H1 (cell line): Measurements from ENCODE around the gene PRR5. TPM values are rescaled to one million over a fixed set of nuclear protein-coding genes. Genes with fewer than 3 reads are reported as not detected.

Experiments
- CTCF ChIA-PET: fragments of 300-600 bp; sonication (Branson Sonifier 250); formaldehyde crosslinking; loops from one replicate; lab custom pipeline; 2021; ENCODE audit not compliant: partially characterized antibody; lab: Charles Lee
- POLR2A ChIA-PET: fragments of 300-600 bp; sonication (Branson Sonifier 250); formaldehyde crosslinking; loops from one replicate; lab custom pipeline; 2021; ENCODE audit warnings: inconsistent platforms; ENCODE audit not compliant: partially characterized antibody; lab: Charles Lee
- DNase-seq, 2 experiments: peaks; one replicate each; pipeline versions ENCODE4 v3.0.0 to v3.0.0-alpha.2; 2010 to 2022; ENCODE audit warnings: low spot score in 2 of 2, low read depth in 1 of 2, mixed read lengths in 1 of 2
- FAIRE-seq: peaks from 2 replicates; lab custom pipeline; 2011; peaks lifted over from hg19 to GRCh38; lab: Jason Lieb, UNC
- H2AFZ ChIP-seq: 2 replicates; pipeline ENCODE4 v1.8.1; 2012; ENCODE audit warnings: low read length, inconsistent platforms
- H2AK5ac ChIP-seq: 2 replicates; pipeline ENCODE4 v1.6.1; 2013; ENCODE audit warnings: low read depth, low read length
- H2BK120ac ChIP-seq: replicated peaks from 2 replicates; pipeline ENCODE3; 2013; ENCODE audit warnings: low read depth, low read length, inconsistent platforms
- H2BK12ac ChIP-seq: 2 replicates; pipeline ENCODE4 v1.6.1; 2013; ENCODE audit warnings: low read depth, low read length
- H2BK15ac ChIP-seq: 2 replicates; pipeline ENCODE4 v1.6.1; 2013; ENCODE audit warnings: low read length
- H2BK20ac ChIP-seq: 2 replicates; pipeline ENCODE4 v1.6.1; 2013; ENCODE audit warnings: low read length
- H2BK5ac ChIP-seq: 2 replicates; pipeline ENCODE4 v1.6.1; 2013; ENCODE audit warnings: low read depth, low read length
- H3K14ac ChIP-seq: 2 replicates; pipeline ENCODE4 v1.6.1; 2013; ENCODE audit warnings: inconsistent platforms; ENCODE audit not compliant: insufficient read length
- H3K18ac ChIP-seq: 2 replicates; pipeline ENCODE4 v1.6.1; 2013; ENCODE audit warnings: low read length; ENCODE audit errors: extremely low read depth
- H3K23ac ChIP-seq: 2 replicates; pipeline ENCODE4 v1.6.1; 2013; ENCODE audit warnings: inconsistent platforms; ENCODE audit not compliant: insufficient read length
- H3K23me2 ChIP-seq: 2 replicates; pipeline ENCODE4 v1.6.1; 2013; ENCODE audit warnings: low read depth, low read length
- H3K27ac ChIP-seq: 2 replicates; pipeline ENCODE4 v1.6.1; 2011; ENCODE audit warnings: low read depth, low read length, inconsistent platforms
- H3K27me3 ChIP-seq, 4 experiments: replicated peaks in 1 of 4; 1 replicate in 1 of 4; 2 replicates in 3 of 4; pipeline versions ENCODE4 v1.6.1 to v1.8.1; 2011 to 2013; ENCODE audit warnings: low read length in 3 of 4, mild to moderate bottlenecking in 3 of 4, inconsistent platforms in 2 of 4, mixed read lengths in 2 of 4, moderate library complexity in 1 of 4; ENCODE audit not compliant: control insufficient read depth in 3 of 4, insufficient read depth in 3 of 4; ENCODE audit errors: extremely low read depth in 1 of 4
- H3K36me3 ChIP-seq, 4 experiments: 2 replicates each; pipeline versions ENCODE4 v1.6.1 to v1.8.1; 2011 to 2013; ENCODE audit warnings: mild to moderate bottlenecking in 4 of 4, low read length in 3 of 4, moderate library complexity in 2 of 4, control low read depth in 1 of 4, inconsistent platforms in 1 of 4; ENCODE audit not compliant: insufficient read depth in 4 of 4, control insufficient read depth in 2 of 4
- H3K4ac ChIP-seq: replicated peaks from 2 replicates; pipeline ENCODE3; 2013; ENCODE audit warnings: low read length, low read depth, mixed read lengths, inconsistent platforms; ENCODE audit not compliant: insufficient read length
- H3K4me1 ChIP-seq, 4 experiments: replicated peaks in 1 of 4; 1 replicate in 1 of 4; 2 replicates in 3 of 4; pipeline versions ENCODE4 v1.6.1 to v1.8.1; 2011 to 2013; ENCODE audit warnings: low read length in 3 of 4, inconsistent platforms in 2 of 4, mixed read lengths in 1 of 4; ENCODE audit not compliant: insufficient read depth in 4 of 4, control insufficient read depth in 3 of 4
- H3K4me2 ChIP-seq, 2 experiments: 2 replicates each; pipeline versions ENCODE4 v1.6.1 to v1.8.1; 2011 to 2013; ENCODE audit warnings: low read depth in 2 of 2, low read length in 2 of 2, control low read depth in 1 of 2, inconsistent platforms in 1 of 2, mild to moderate bottlenecking in 1 of 2; ENCODE audit not compliant: insufficient read depth in 1 of 2
- H3K4me3 ChIP-seq, 4 experiments: fragments of 200-600, 300-600 bp in 1 of 4; sonication (generic), shearing (Covaris generic), sonication (Bioruptor Twin) in 1 of 4; 2 replicates each; pipeline versions ENCODE4 v1.5.1 to v1.8.1; 2011 to 2016; ENCODE audit warnings: low read length in 4 of 4, low read depth in 3 of 4, control low read depth in 2 of 4, inconsistent platforms in 2 of 4, mild to moderate bottlenecking in 2 of 4, mixed read lengths in 1 of 4, moderate library complexity in 1 of 4; ENCODE audit not compliant: insufficient read depth in 2 of 4; ENCODE audit errors: extremely low read depth in 1 of 4
- H3K56ac ChIP-seq: replicated peaks from 2 replicates; pipeline ENCODE3; 2013; ENCODE audit warnings: low read depth, mild to moderate bottlenecking, mixed read lengths, low read length, inconsistent platforms; ENCODE audit not compliant: insufficient read length
- H3K79me1 ChIP-seq: 2 replicates; pipeline ENCODE4 v1.6.1; 2013; ENCODE audit warnings: low read depth, low read length, control low read depth
- H3K79me2 ChIP-seq, 2 experiments: 2 replicates each; pipeline versions ENCODE4 v1.6.1 to v1.8.1; 2012 to 2013; ENCODE audit warnings: low read length in 2 of 2, mild to moderate bottlenecking in 2 of 2, inconsistent platforms in 1 of 2; ENCODE audit not compliant: insufficient read depth in 2 of 2, control insufficient read depth in 1 of 2
- H3K9ac ChIP-seq, 4 experiments: replicated peaks in 1 of 4; 1 replicate in 1 of 4; 2 replicates in 3 of 4; pipeline versions ENCODE4 v1.6.1 to v1.8.1; 2011 to 2013; ENCODE audit warnings: low read depth in 3 of 4, low read length in 3 of 4, control low read depth in 2 of 4, mild to moderate bottlenecking in 2 of 4, moderate library complexity in 2 of 4, inconsistent platforms in 1 of 4; ENCODE audit errors: extremely low read depth in 1 of 4
- H3K9me3 ChIP-seq, 2 experiments: 2 replicates each; pipeline versions ENCODE4 v1.6.1 to v1.8.1; 2012 to 2013; ENCODE audit warnings: mild to moderate bottlenecking in 2 of 2, moderate library complexity in 2 of 2, control low read depth in 1 of 2, inconsistent platforms in 1 of 2, low read depth in 1 of 2, low read length in 1 of 2, mixed read lengths in 1 of 2; ENCODE audit not compliant: insufficient read depth in 2 of 2
- H4K20me1 ChIP-seq, 2 experiments: replicated peaks in 1 of 2; 2 replicates each; pipeline versions ENCODE3 to v1.8.1; 2011 to 2013; ENCODE audit warnings: inconsistent platforms in 2 of 2, low read length in 2 of 2, mild to moderate bottlenecking in 1 of 2; ENCODE audit not compliant: insufficient read depth in 2 of 2, control insufficient read depth in 1 of 2
- H4K5ac ChIP-seq: 2 replicates; pipeline ENCODE4 v1.6.1; 2013; ENCODE audit warnings: low read length, low read depth, mixed read lengths, inconsistent platforms; ENCODE audit not compliant: insufficient read length
- H4K8ac ChIP-seq: 2 replicates; pipeline ENCODE4 v1.8.0; 2013; ENCODE audit warnings: mild to moderate bottlenecking, moderate library complexity, low read length, inconsistent platforms; ENCODE audit not compliant: insufficient read depth; ENCODE audit errors: extremely low read depth
- H4K91ac ChIP-seq: replicated peaks from 2 replicates; pipeline ENCODE3; 2013; ENCODE audit warnings: low read length, mixed read lengths, inconsistent platforms; ENCODE audit not compliant: insufficient read length
- CBX8 ChIP-seq: fragments of 300-800, 300-1000 bp; sonication (generic); IDR thresholded peaks from 2 replicates; pipeline ENCODE4 v1.7.1; 2016; ENCODE audit warnings: low read depth, low read length, borderline replicate concordance
- CEBPB ChIP-seq: IDR thresholded peaks from 2 replicates; pipeline ENCODE4 v1.6.1; 2012; ENCODE audit warnings: low read depth, low read length
- CHD2 ChIP-seq: IDR thresholded peaks from 2 replicates; pipeline ENCODE4 v1.6.1; 2012; ENCODE audit warnings: low read length, improper control_type of control experiment
- CTBP2 ChIP-seq: IDR thresholded peaks from 2 replicates; pipeline ENCODE4 v1.7.0; 2011; ENCODE audit warnings: borderline replicate concordance, mild to moderate bottlenecking, moderate library complexity, mixed read lengths, low read length; ENCODE audit not compliant: insufficient read depth, insufficient read length
- FOSL1 ChIP-seq: IDR thresholded peaks from 2 replicates; pipeline ENCODE4 v1.6.1; 2011; ENCODE audit warnings: mild to moderate bottlenecking, low read depth, low read length, moderate library complexity; ENCODE audit not compliant: insufficient read depth
- KDM5A ChIP-seq: fragments of 200-600 bp; IDR thresholded peaks from 2 replicates; pipeline ENCODE4 v1.7.1; 2012; ENCODE audit warnings: mild to moderate bottlenecking, low read length, inconsistent platforms, mixed read lengths
- NRF1 ChIP-seq: IDR thresholded peaks from 2 replicates; pipeline ENCODE4 v1.6.1; 2011; ENCODE audit warnings: mild to moderate bottlenecking, low read depth, low read length, improper control_type of control experiment
- RXRA ChIP-seq: IDR thresholded peaks from 2 replicates; pipeline ENCODE4 v1.6.1; 2011; ENCODE audit warnings: low read depth, mild to moderate bottlenecking, low read length, moderate library complexity; ENCODE audit not compliant: insufficient read depth
- SIX5 ChIP-seq: IDR thresholded peaks from 2 replicates; pipeline ENCODE4 v1.6.1; 2011; ENCODE audit warnings: mild to moderate bottlenecking, low read depth, low read length
- TAF1 ChIP-seq: IDR thresholded peaks from 2 replicates; pipeline ENCODE4 v1.6.1; 2011; ENCODE audit warnings: mild to moderate bottlenecking, low read depth, low read length
- TBP ChIP-seq: IDR thresholded peaks from 2 replicates; pipeline ENCODE4 v1.6.1; 2011; ENCODE audit warnings: low read depth, low read length, improper control_type of control experiment
- TEAD4 ChIP-seq: IDR thresholded peaks from 2 replicates; pipeline ENCODE4 v1.6.1; 2012; ENCODE audit warnings: low read depth, low read length, inconsistent platforms, mixed read lengths
- WGBS, 2 experiments: shearing (Covaris generic) in 1 of 2; methylation state at CpG; one replicate each; pipeline versions ENCODE4 v1.1.6 to v1.1.7; 2013 to 2015; ENCODE audit warnings: low lambda C conversion rate in 2 of 2, mixed read lengths in 2 of 2, inconsistent platforms in 1 of 2, low coverage in 1 of 2, missing lambda C conversion rate in 1 of 2; ENCODE audit not compliant: insufficient replicate concordance in 2 of 2, insufficient coverage in 1 of 2, insufficient read length in 1 of 2; ENCODE audit errors: extremely low coverage in 1 of 2, missing lambda C conversion rate in 1 of 2; 5-methylcytosine and 5-hydroxymethylcytosine counted together
- polyA plus RNA-seq, 7 experiments: library from polyadenylated mRNA; depleted of rRNA in 3 of 7; stranded (reverse) in 5 of 7; unstranded in 2 of 7; fragments of >200 nt in 5 of 7; fragments of 200-250 nt in 2 of 7; gene quantifications; 1 replicate in 5 of 7; 2 replicates in 1 of 7; 4 replicates in 1 of 7; pipeline versions ENCODE4 v1.2.1 to v1.2.3, GENCODE V29; 2011 to 2013; ENCODE audit warnings: missing spikeins in 2 of 7, mixed read lengths in 2 of 7
- total RNA-seq: library from RNA; stranded (reverse); fragmentation: NEBNext Ultra II Directional; extraction: Animal tissue kit (Norgen Biotek cat#: 25700); gene quantifications from 2 replicates; pipeline ENCODE4 v1.2.1, GENCODE V29; 2021

The PRR5 gene
- total and polyA plus RNA-seq, 2 of the 8 experiments (the other 6 are each of a cell fraction or from before 2014, with no cell fraction given) = 16.5 to 25.7 TPM

GRCh38 chr22:44729391-44730021 lies 27.5 kb downstream of the PRR5 start:
- no peak overlapping the region for H2BK15ac ChIP-seq
- H3K18ac ChIP-seq = no peak overlapping the region
- WGBS, 2 experiments = 88% methylated on average over 29 of the region's 39 CpGs; no CpG with 5 or more reads in 1 of the 2 experiments
- POLR2A ChIA-PET = no interaction called here
- H3K9me3 ChIP-seq = no peaks in the 10 kb centered on the region
- no peak overlapping the region for H2BK120ac ChIP-seq
- H3K23me2 ChIP-seq = no peaks in the 10 kb centered on the region
- no peak overlapping the region for H2BK5ac ChIP-seq
- no peak overlapping the region for H2AFZ ChIP-seq
- CTCF ChIA-PET = interaction anchor here (0.6 to 8.0 kb wide), 7 partner anchors 8 to 44 kb away, joined by 3 to 80 read pairs (median 3); no protein-coding TSS in a partner anchor
- H3K4me3 ChIP-seq = no peak overlapping the region
- no peak for FAIRE-seq
- H3K79me1 ChIP-seq = no peaks in the 10 kb centered on the region
- no peak overlapping the region for H3K56ac ChIP-seq
- H4K8ac ChIP-seq = peak overlapping the region; percentile 28
- no peak overlapping the region for H3K4me2 ChIP-seq
- H3K27me3 ChIP-seq = no peaks in the 10 kb centered on the region
- H3K4me1 ChIP-seq = peaks cover 0 to 2% (median 0%) of the 10 kb centered on the region in 4 experiments; a peak in 1 of 7 replicates
- no peaks in the 10 kb centered on the region; a peak in 1 of 8 replicates for H3K36me3 ChIP-seq
- no peak overlapping the region for H4K5ac ChIP-seq
- H2BK12ac ChIP-seq = no peak overlapping the region
- no peak overlapping the region for H2BK20ac ChIP-seq
- H4K20me1 ChIP-seq = peaks cover 0 to 12% of the 10 kb centered on the region in 2 experiments
- H3K79me2 ChIP-seq = no peaks in the 10 kb centered on the region
- H3K27ac ChIP-seq = no peak overlapping the region
- no peak overlapping the region for H4K91ac ChIP-seq
- H2AK5ac ChIP-seq = no peak overlapping the region
- no peak overlapping the region; a peak in 1 of 7 replicates for H3K9ac ChIP-seq
- H3K4ac ChIP-seq = no peak overlapping the region
- H3K14ac ChIP-seq = no peak overlapping the region
- no peak overlapping the region for H3K23ac ChIP-seq
- peak in 1 of 2 experiments; percentile 44 for DNase-seq
- TF ChIP-seq FOSL1 = no peak
- no peak for TF ChIP-seq CHD2
- no peak for TF ChIP-seq TEAD4
- TF ChIP-seq SIX5 = no peak
- no peak for TF ChIP-seq CEBPB
- no peak for TF ChIP-seq NRF1
- no peak for TF ChIP-seq CTBP2
- TF ChIP-seq KDM5A = no peak
- TF ChIP-seq TBP = no peak
- TF ChIP-seq CBX8 = no peak
- TF ChIP-seq TAF1 = no peak
- no peak for TF ChIP-seq RXRA
